Measurements from ENCODE around the gene OPRM1. TPM values are rescaled to one million over a fixed set of nuclear protein-coding genes. Genes with fewer than 3 reads are reported as not detected.

Gene OPRM1
- total RNA-seq, 4 donors from 2014 or later: 0.40 to 1.2 (median 0.88) TPM

GRCh38 chr6:154277629-154278017 lies 238.6 kb downstream of the OPRM1 start:
- H3K27me3 ChIP-seq: no peaks in the 10 kb centered on the region
- H3K4me3 ChIP-seq: no peak overlapping the region
- no peaks in the 10 kb centered on the region for H3K36me3 ChIP-seq
- DNase-seq (ENCODE audit: extremely low spot score): no peak
- 76% methylated on average over 7 of the region's 7 CpGs for WGBS
- TF ChIP-seq EP300 (IDR thresholded peaks at IDR 0.05): no peak
- peaks cover 5 to 15% (median 8%) of the 10 kb centered on the region in 4 donors for H3K4me1 ChIP-seq
- intact Hi-C loops (cut with DNase I): loop anchor here (2.0 kb wide), 2 partner anchors 123 to 129 kb away; no protein-coding TSS in a partner anchor
- no peaks in the 10 kb centered on the region for H3K9me3 ChIP-seq
- H3K27ac ChIP-seq (replicated peaks in 1 of 4): no peak overlapping the region

GRCh38 chr6:154280521-154280920 lies 241.5 kb downstream of the OPRM1 start:
- 50% methylated on average over 2 of the region's 2 CpGs for WGBS

DNA sequence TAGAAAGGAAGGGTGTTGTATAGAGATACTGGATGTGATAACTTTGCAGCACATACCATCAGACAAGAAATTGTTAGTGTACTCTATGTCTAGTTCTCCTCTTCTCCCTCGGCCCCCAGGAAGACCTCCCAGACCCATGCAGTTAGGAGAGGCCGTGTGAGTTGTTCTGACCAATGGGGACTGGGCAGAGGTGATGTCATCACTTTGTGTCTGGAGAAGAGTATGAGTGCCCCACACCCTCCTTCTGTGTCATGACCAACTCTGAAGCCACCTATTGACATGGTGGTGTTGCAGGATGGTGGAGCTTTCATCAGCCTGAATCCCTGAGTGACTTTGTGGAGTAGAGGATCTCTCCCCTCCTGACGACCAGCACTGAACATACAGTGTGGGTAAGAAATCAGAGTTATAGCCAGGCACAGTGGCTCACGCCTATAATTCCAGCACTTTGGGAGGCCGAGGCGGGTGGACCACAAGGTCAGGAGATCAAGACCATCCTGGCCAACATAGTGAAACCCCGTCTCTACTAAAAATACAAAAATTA lies 245.3 kb downstream of the OPRM1 start:
- H3K27me3 ChIP-seq: no peaks in the 10 kb centered on the region
- peaks cover 0 to 8% (median 5%) of the 10 kb centered on the region in 4 donors for H3K4me1 ChIP-seq
- H3K9me3 ChIP-seq: peaks cover 0 to 4% (median 0%) of the 10 kb centered on the region in 4 donors
- intact Hi-C loops (cut with DNase I): no loop called here
- no peak overlapping the region for H3K4me3 ChIP-seq
- H3K36me3 ChIP-seq: no peaks in the 10 kb centered on the region
- TF ChIP-seq POLR2A (IDR thresholded peaks at IDR 0.05; ENCODE audit: low read depth): no peak
- over 99% methylated on average over 7 of the region's 7 CpGs for WGBS
- DNase-seq (ENCODE audit: extremely low spot score): no peak
- no peak overlapping the region for H3K27ac ChIP-seq (replicated peaks in 1 of 4)

More at GRCh38 chr6:154280521-154280920, 241.5 kb downstream of the OPRM1 start:
- TF ChIP-seq, protein P1, sequence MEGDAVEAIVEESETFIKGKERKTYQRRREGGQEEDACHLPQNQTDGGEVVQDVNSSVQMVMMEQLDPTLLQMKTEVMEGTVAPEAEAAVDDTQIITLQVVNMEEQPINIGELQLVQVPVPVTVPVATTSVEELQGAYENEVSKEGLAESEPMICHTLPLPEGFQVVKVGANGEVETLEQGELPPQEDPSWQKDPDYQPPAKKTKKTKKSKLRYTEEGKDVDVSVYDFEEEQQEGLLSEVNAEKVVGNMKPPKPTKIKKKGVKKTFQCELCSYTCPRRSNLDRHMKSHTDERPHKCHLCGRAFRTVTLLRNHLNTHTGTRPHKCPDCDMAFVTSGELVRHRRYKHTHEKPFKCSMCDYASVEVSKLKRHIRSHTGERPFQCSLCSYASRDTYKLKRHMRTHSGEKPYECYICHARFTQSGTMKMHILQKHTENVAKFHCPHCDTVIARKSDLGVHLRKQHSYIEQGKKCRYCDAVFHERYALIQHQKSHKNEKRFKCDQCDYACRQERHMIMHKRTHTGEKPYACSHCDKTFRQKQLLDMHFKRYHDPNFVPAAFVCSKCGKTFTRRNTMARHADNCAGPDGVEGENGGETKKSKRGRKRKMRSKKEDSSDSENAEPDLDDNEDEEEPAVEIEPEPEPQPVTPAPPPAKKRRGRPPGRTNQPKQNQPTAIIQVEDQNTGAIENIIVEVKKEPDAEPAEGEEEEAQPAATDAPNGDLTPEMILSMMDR (IDR thresholded peaks at IDR 0.05): no peak
- TF ChIP-seq POLR2AphosphoS5 (IDR thresholded peaks at IDR 0.05): no peak
- TF ChIP-seq POLR2A (IDR thresholded peaks at IDR 0.05; ENCODE audit: low read depth): no peak
- TF ChIP-seq EP300 (IDR thresholded peaks at IDR 0.05): no peak
- Histone ChIP-seq H3K27ac (replicated peaks in 1 of 4) (no peak overlapping the region), H3K4me3 (no peak overlapping the region), H3K4me1 (peaks cover 6 to 15% (median 9%) of the 10 kb centered on the region in 4 donors), H3K36me3 (no peaks in the 10 kb centered on the region), H3K27me3 (no peaks in the 10 kb centered on the region), H3K9me3 (peaks cover 0 to 4% (median 0%) of the 10 kb centered on the region in 4 donors)
- intact Hi-C loops (cut with DNase I): no loop called here
- no peak for DNase-seq (ENCODE audit: extremely low spot score)

- Histone ChIP-seq H3K27me3 (no peaks in the 10 kb centered on the region), H3K27ac (replicated peaks in 1 of 4) (no peak overlapping the region), H3K4me1 (peaks cover 0 to 8% (median 5%) of the 10 kb centered on the region in 4 donors), H3K36me3 (no peaks in the 10 kb centered on the region), H3K4me3 (no peak overlapping the region), H3K9me3 (peaks cover 0 to 9% (median 0%) of the 10 kb centered on the region in 4 donors)
- DNase-seq (ENCODE audit: extremely low spot score): no peak
- intact Hi-C loops (cut with DNase I): no loop called here
- TF ChIP-seq EP300 (IDR thresholded peaks at IDR 0.05) (no peak), POLR2AphosphoS5 (IDR thresholded peaks at IDR 0.05) (no peak), POLR2A (IDR thresholded peaks at IDR 0.05; ENCODE audit: low read depth) (no peak)
- TF ChIP-seq, protein P1 (IDR thresholded peaks at IDR 0.05): no peak
- WGBS: 50% methylated on average over 1 of the region's 1 CpG
Measured at GRCh38 chr6:154285826-154286225, 246.8 kb downstream of the OPRM1 start.

DNA sequence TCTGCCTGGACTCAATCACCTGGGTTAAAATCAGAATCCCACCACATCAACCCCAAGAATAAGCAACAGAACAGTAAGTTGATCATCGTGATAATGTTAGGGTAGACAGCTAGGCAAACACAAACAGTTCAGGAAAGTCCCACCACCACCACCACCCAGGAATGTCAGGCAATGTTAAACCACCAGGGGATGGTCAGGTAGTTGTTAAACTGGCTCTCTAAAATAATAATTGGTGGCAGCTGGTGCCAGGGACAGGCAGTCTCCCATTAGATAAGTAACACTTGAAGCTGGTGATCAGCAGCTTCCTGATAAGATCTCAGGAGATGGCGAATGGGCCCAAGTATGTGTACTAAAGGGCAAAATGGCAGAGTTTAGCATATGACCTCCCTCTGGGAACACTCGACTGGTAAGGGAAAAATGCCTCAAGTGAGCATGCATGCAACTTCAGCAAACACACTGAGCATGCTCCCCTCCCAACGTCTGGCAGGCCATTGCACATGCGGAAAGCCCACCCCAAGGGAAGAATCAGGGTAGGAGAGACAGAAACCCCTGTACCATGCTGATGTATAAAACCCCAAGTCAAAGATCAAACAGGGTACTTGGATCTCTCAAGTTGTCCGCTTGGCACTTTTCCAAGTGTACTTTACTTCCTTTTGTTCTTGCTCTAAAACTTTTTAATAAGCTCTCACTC lies 250.9 kb downstream of the OPRM1 start:
- no peak for DNase-seq (ENCODE audit: extremely low spot score)
- Histone ChIP-seq H3K4me1 (peaks cover 0 to 8% (median 5%) of the 10 kb centered on the region in 4 donors), H3K27ac (replicated peaks in 1 of 4) (no peak overlapping the region), H3K27me3 (no peaks in the 10 kb centered on the region), H3K4me3 (no peak overlapping the region), H3K9me3 (peaks cover 0 to 5% (median 0%) of the 10 kb centered on the region in 4 donors), H3K36me3 (no peaks in the 10 kb centered on the region)
- 95% methylated on average over 6 of the region's 6 CpGs for WGBS
- intact Hi-C loops (cut with DNase I): no loop called here
- no peak for TF ChIP-seq EP300 (IDR thresholded peaks at IDR 0.05)
- TF ChIP-seq, protein P1 (IDR thresholded peaks at IDR 0.05): no peak
- no peak for TF ChIP-seq POLR2AphosphoS5 (IDR thresholded peaks at IDR 0.05)
- no peak for TF ChIP-seq POLR2A (IDR thresholded peaks at IDR 0.05; ENCODE audit: low read depth)

Data from esophagus muscularis mucosa (tissue), 4 donors.